GM23338 (cell line): ENCODE results near the gene FAM98A. TPM values are rescaled to one million over a fixed set of nuclear protein-coding genes. Genes with fewer than 3 reads are reported as not detected.
A peak's percentile ranks its signal among the peaks of the same experiment; 100 is the strongest.

Experiments
- ATAC-seq: fragments of 200-7000 bp; cut with Tn5 transposase; 3 replicates; pipeline ENCODE4 v1.9.1; 2020
- DNase-seq: peaks from one replicate; pipeline ENCODE4 v3.0.0-alpha.2; 2015; ENCODE audit warnings: low spot score
- H2AFZ ChIP-seq: fragments of 200-600 bp; sonication (generic); 2 replicates; pipeline ENCODE4 v1.8.0; 2016; ENCODE audit warnings: antibody characterized with exemption, mild to moderate bottlenecking, moderate library complexity
- H3F3A ChIP-seq: fragments of 200-600 bp; sonication (generic); replicated peaks from 2 replicates; pipeline ENCODE4 v1.8.0; 2017; ENCODE audit warnings: antibody characterized with exemption, mixed run types, low read depth
- H3K27ac ChIP-seq: fragments of 200-600 bp; sonication (generic); 2 replicates; pipeline ENCODE4 v1.6.1; 2016; ENCODE audit warnings: low read depth
- H3K27me3 ChIP-seq: fragments of 200-600 bp; sonication (generic); 2 replicates; pipeline ENCODE4 v1.8.0; 2016; ENCODE audit warnings: mild to moderate bottlenecking, mixed run types, moderate library complexity; ENCODE audit not compliant: insufficient read depth
- H3K36me3 ChIP-seq: fragments of 200-600 bp; sonication (generic); 2 replicates; pipeline ENCODE4 v1.8.0; 2016; ENCODE audit warnings: mild to moderate bottlenecking; ENCODE audit not compliant: insufficient read depth
- H3K4me1 ChIP-seq: fragments of 200-600 bp; sonication (generic); 2 replicates; pipeline ENCODE4 v1.8.0; 2016; ENCODE audit warnings: mild to moderate bottlenecking, moderate library complexity; ENCODE audit not compliant: insufficient read depth
- H3K4me2 ChIP-seq: fragments of 200-600 bp; sonication (generic); 2 replicates; pipeline ENCODE4 v1.7.1; 2017; ENCODE audit warnings: mixed run types
- H3K4me3 ChIP-seq: fragments of 200-600 bp; sonication (generic); 2 replicates; pipeline ENCODE4 v1.6.1; 2016; ENCODE audit warnings: mixed run types
- H3K79me2 ChIP-seq: fragments of 200-600 bp; sonication (generic); replicated peaks from 2 replicates; pipeline ENCODE4 v1.8.0; 2017; ENCODE audit warnings: mild to moderate bottlenecking; ENCODE audit not compliant: insufficient read depth
- H3K9me2 ChIP-seq: fragments of 200-600 bp; sonication (generic); 2 replicates; pipeline ENCODE4 v1.8.0; 2017; ENCODE audit not compliant: insufficient read depth
- H4K20me1 ChIP-seq: fragments of 200-600 bp; sonication (generic); replicated peaks from 2 replicates; pipeline ENCODE4 v1.8.0; 2017; ENCODE audit warnings: mild to moderate bottlenecking; ENCODE audit not compliant: insufficient read depth
- H3K27ac Mint-ChIP-seq: 2 replicates; pipeline ENCODE4 v1.8.0; 2020; ENCODE audit warnings: inconsistent platforms, mild to moderate bottlenecking, moderate library complexity, mixed read lengths
- H3K27me3 Mint-ChIP-seq: 3 replicates; pipeline ENCODE4 v1.8.0; 2022; ENCODE audit warnings: low read depth, mild to moderate bottlenecking, moderate library complexity, mixed read lengths, inconsistent platforms; ENCODE audit not compliant: insufficient read depth, poor library complexity
- H3K36me3 Mint-ChIP-seq: 3 replicates; pipeline ENCODE4 v1.8.0; 2021; ENCODE audit warnings: low read depth, mild to moderate bottlenecking, inconsistent platforms, moderate library complexity, mixed read lengths
- H3K4me1 Mint-ChIP-seq: 3 replicates; pipeline ENCODE4 v1.8.0; 2020; ENCODE audit warnings: mild to moderate bottlenecking, inconsistent platforms, mixed read lengths
- H3K4me3 Mint-ChIP-seq: 3 replicates; pipeline ENCODE4 v1.8.0; 2021; ENCODE audit warnings: moderate library complexity, mild to moderate bottlenecking, inconsistent platforms, mixed read lengths
- H3K9me3 Mint-ChIP-seq: 3 replicates; pipeline ENCODE4 v1.8.0; 2020; ENCODE audit warnings: moderate library complexity, mild to moderate bottlenecking, inconsistent platforms, mixed read lengths
- CREB1 ChIP-seq: fragments of 250-450 bp; sonication (Bioruptor Pico); IDR thresholded peaks from 2 replicates; pipeline ENCODE4 v1.5.0; 2020; ENCODE audit warnings: low read depth, mild to moderate bottlenecking, moderate library complexity
- CTCF ChIP-seq, 2 experiments: fragments of 200-600 bp in 1 of 2; sonication (generic) in 1 of 2; conservative IDR thresholded peaks; 2 replicates each; pipeline versions ENCODE4 v1.5.1 to v1.6.1; 2016 to 2017; ENCODE audit warnings: antibody characterized with exemption in 2 of 2, low read depth in 2 of 2, mild to moderate bottlenecking in 2 of 2, moderate library complexity in 1 of 2
- ETS1 ChIP-seq: IDR thresholded peaks from 2 replicates; pipeline ENCODE4 v1.6.1; 2016; ENCODE audit warnings: antibody characterized with exemption
- EZH2 ChIP-seq: fragments of 200-600 bp; sonication (generic); IDR thresholded peaks from one replicate; pipeline ENCODE4 v1.8.0; 2017; ENCODE audit warnings: antibody characterized with exemption, mild to moderate bottlenecking, low read depth; ENCODE audit not compliant: unreplicated experiment
- EZH2phosphoT487 ChIP-seq: fragments of 200-600 bp; sonication (generic); IDR thresholded peaks from one replicate; pipeline ENCODE4 v1.8.1; 2018; ENCODE audit warnings: antibody characterized with exemption; ENCODE audit not compliant: unreplicated experiment
- JUNB ChIP-seq: IDR thresholded peaks from one replicate; pipeline ENCODE4 v1.6.1; 2016; ENCODE audit warnings: antibody characterized with exemption; ENCODE audit not compliant: unreplicated experiment
- NANOG ChIP-seq: IDR thresholded peaks from 2 replicates; pipeline ENCODE4 v1.6.1; 2016; ENCODE audit warnings: antibody characterized with exemption, borderline replicate concordance
- POLR2AphosphoS5 ChIP-seq: IDR thresholded peaks from 2 replicates; pipeline ENCODE4 v1.6.1; 2016; ENCODE audit warnings: antibody characterized with exemption, low read depth
- REST ChIP-seq: IDR thresholded peaks from one replicate; pipeline ENCODE4 v1.6.1; 2018; ENCODE audit warnings: antibody characterized with exemption; ENCODE audit not compliant: unreplicated experiment
- STAT1 ChIP-seq: IDR thresholded peaks from one replicate; pipeline ENCODE4 v1.6.1; 2016; ENCODE audit warnings: antibody characterized with exemption; ENCODE audit not compliant: unreplicated experiment
- ZNF114 ChIP-seq: fragments of 250-450 bp; sonication (Bioruptor Pico); IDR thresholded peaks from 2 replicates; pipeline ENCODE4 v1.5.0; 2020; ENCODE audit warnings: mild to moderate bottlenecking, moderate library complexity
- ZNF331 ChIP-seq: fragments of 250-450 bp; sonication (Bioruptor Pico); IDR thresholded peaks from 2 replicates; pipeline ENCODE4 v1.5.0; 2020; ENCODE audit warnings: low read depth, mild to moderate bottlenecking, moderate library complexity
- ZNF462 ChIP-seq: fragments of 250-450 bp; sonication (Bioruptor Pico); IDR thresholded peaks from 2 replicates; pipeline ENCODE4 v1.5.0; 2020; ENCODE audit warnings: mild to moderate bottlenecking, moderate library complexity
- long read RNA-seq: library from polyadenylated mRNA; unstranded; transcript quantifications from one replicate; pipeline ENCODE4 v2.0.0, GENCODE V29; 2020; ENCODE audit not compliant: unreplicated experiment
- polyA plus RNA-seq: library from polyadenylated mRNA; unstranded; fragments of >200 nt; fragmentation: Nextera tagmentation; extraction: Ambion mirVana; gene quantifications from 2 replicates; pipeline ENCODE4 v1.2.1, GENCODE V29; 2016
- total RNA-seq: library from RNA; depleted of rRNA; stranded (reverse); fragments of >200 nt; shearing (Covaris generic); gene quantifications from 2 replicates; pipeline ENCODE4 v1.2.3, GENCODE V29; 2014; rRNA removed

FAM98A gene
- total RNA-seq = 68.6 and 78.8 TPM in 2 replicates
- 148 and 149 TPM in 2 replicates for polyA plus RNA-seq
- long read RNA-seq, partial matches to known transcripts = 21 of 28 reads
- long read RNA-seq, other reads (novel, unspliced or antisense) = 3 of 28 reads

GRCh38 chr2:33599175-33599942 lies at the start of gene FAM98A:
FAM98A (minus strand) TSS chr2:33599299; CDS start chr2:33599221, 78 bp downstream.
- H3K4me3 Mint-ChIP-seq = peak within 1 kb of the TSS; percentile 93
- H3K27me3 Mint-ChIP-seq = peaks cover 9% of the 10 kb centered on the region
- Histone ChIP-seq H4K20me1 (no peaks in the 10 kb centered on the region), H3K36me3 (no peaks in the 10 kb centered on the region; the same call in 1 of the 2 replicates), H3F3A (no peaks in the 10 kb centered on the region), H3K4me1 (peaks cover 38% of the 10 kb centered on the region), H2AFZ (peak within 1 kb of the TSS; percentile 30), H3K9me2 (no peaks in the 10 kb centered on the region), H3K79me2 (peaks cover 76% of the 10 kb centered on the region), H3K27ac (peak within 1 kb of the TSS; percentile 32; the same call in 1 of the 2 replicates), H3K4me3 (peak within 1 kb of the TSS; percentile 69), H3K4me2 (peak within 1 kb of the TSS; percentile 90), H3K27me3 (no peaks in the 10 kb centered on the region)
- peak; percentile 74 for TF ChIP-seq POLR2AphosphoS5
- no peak for TF ChIP-seq NANOG
- TF ChIP-seq ZNF331 (CRISPR knock-in tag) = no peak
- no peak; the same call in 1 of the 2 replicates for TF ChIP-seq ETS1
- TF ChIP-seq ZNF114 (CRISPR knock-in tag) = no peak
- TF ChIP-seq CREB1 (CRISPR knock-in tag) = 0 out of 2 replicates have a peak, but pooled peaks have one; percentile 19
- no peak for TF ChIP-seq REST
- TF ChIP-seq EZH2 = no peak
- TF ChIP-seq STAT1 = no peak
- TF ChIP-seq EZH2phosphoT487 = no peak
- no peak for TF ChIP-seq ZNF462 (CRISPR knock-in tag)
- peak in 1 of 2 experiments; percentile 17; a peak in 2 of 4 replicates for TF ChIP-seq CTCF (conservative IDR thresholded peaks at IDR 0.05; ENCODE audit: low read depth in 2 of 2)
- no peak for TF ChIP-seq JUNB
- ATAC-seq (peak; percentile 84), DNase-seq (peak; percentile 97)
- H3K4me1 Mint-ChIP-seq = peaks cover 28% of the 10 kb centered on the region
- H3K27ac Mint-ChIP-seq = peak within 1 kb of the TSS; percentile 96
- no peaks in the 10 kb centered on the region for H3K9me3 Mint-ChIP-seq
- peaks cover 10% of the 10 kb centered on the region for H3K36me3 Mint-ChIP-seq
